DOHH2 (cell line): Measurements from ENCODE around the gene CCDC134.
A peak's percentile ranks its signal among the peaks of the same experiment; 100 is the strongest.

Experiments
- H3F3A ChIP-seq: fragments of 200-600 bp; sonication (generic), shearing (Covaris generic); 2 replicates; pipeline ENCODE4 v1.6.0; 2016; ENCODE audit warnings: antibody characterized with exemption, mild to moderate bottlenecking; ENCODE audit not compliant: control insufficient read depth, insufficient read depth
- H3K27ac ChIP-seq: fragments of 200-600 bp; sonication (generic); 2 replicates; pipeline ENCODE4 v1.5.1; 2014; ENCODE audit warnings: low read depth, mild to moderate bottlenecking, low read length, moderate library complexity
- H3K27me3 ChIP-seq: fragments of 200-600 bp; sonication (generic); 2 replicates; pipeline ENCODE4 v1.6.1; 2014; ENCODE audit warnings: mild to moderate bottlenecking, low read length, mixed read lengths; ENCODE audit not compliant: control insufficient read depth
- H3K36me3 ChIP-seq: fragments of 200-600 bp; sonication (generic); 2 replicates; pipeline ENCODE4 v1.6.1; 2014; ENCODE audit warnings: mild to moderate bottlenecking, low read length, moderate library complexity, mixed read lengths; ENCODE audit not compliant: control insufficient read depth
- H3K4me1 ChIP-seq: fragments of 200-600 bp; sonication (generic); 2 replicates; pipeline ENCODE4 v1.6.1; 2014; ENCODE audit warnings: mild to moderate bottlenecking, low read length, mixed read lengths; ENCODE audit not compliant: control insufficient read depth
- H3K4me2 ChIP-seq: fragments of 200-600 bp; sonication (generic); 2 replicates; pipeline ENCODE4 v1.6.0; 2014; ENCODE audit warnings: mild to moderate bottlenecking, low read length, moderate library complexity
- H3K4me3 ChIP-seq: fragments of 200-600 bp; sonication (generic); 2 replicates; pipeline ENCODE4 v1.5.1; 2014; ENCODE audit warnings: mild to moderate bottlenecking, low read length, mixed read lengths
- H3K79me2 ChIP-seq: fragments of 200-600 bp; sonication (generic); 2 replicates; pipeline ENCODE4 v1.6.1; 2014; ENCODE audit warnings: mild to moderate bottlenecking, low read length, mixed read lengths; ENCODE audit not compliant: control insufficient read depth
- H3K9me2 ChIP-seq: fragments of 200-600 bp; sonication (generic); replicated peaks from 2 replicates; pipeline ENCODE4 v1.6.1; 2014; ENCODE audit warnings: mild to moderate bottlenecking, low read length, mixed read lengths; ENCODE audit not compliant: control insufficient read depth
- H3K9me3 ChIP-seq: fragments of 200-600 bp; sonication (generic); 2 replicates; pipeline ENCODE4 v1.6.1; 2014; ENCODE audit warnings: antibody characterized with exemption, low read length, mixed read lengths; ENCODE audit not compliant: control insufficient read depth, insufficient read depth
- H4K20me1 ChIP-seq: fragments of 200-600 bp; sonication (generic); 2 replicates; pipeline ENCODE4 v1.6.0; 2014; ENCODE audit warnings: low read depth, mild to moderate bottlenecking, antibody characterized with exemption, low read length, moderate library complexity; ENCODE audit not compliant: control insufficient read depth, insufficient read depth
- CTCF ChIP-seq: fragments of 200-600 bp; sonication (generic); IDR thresholded peaks from one replicate; pipeline ENCODE4 v1.5.1; 2014; ENCODE audit warnings: antibody characterized with exemption, mild to moderate bottlenecking, low read depth, low read length; ENCODE audit not compliant: poor library complexity, severe bottlenecking
- EZH2phosphoT487 ChIP-seq: fragments of 200-600 bp; sonication (generic); IDR thresholded peaks from 2 replicates; pipeline ENCODE4 v1.6.1; 2017; ENCODE audit warnings: borderline replicate concordance, mild to moderate bottlenecking, antibody characterized with exemption, low read length, moderate library complexity, mixed read lengths

CCDC134 gene

GRCh38 chr22:41828516-41828915 is 28.0 kb downstream of the CCDC134 start:
- Histone ChIP-seq H3K9me2 (no peaks in the 10 kb centered on the region), H3K36me3 (peaks cover 32% of the 10 kb centered on the region), H3K4me3 (no peak overlapping the region), H3F3A (peaks cover 26% of the 10 kb centered on the region), H3K4me2 (no peak overlapping the region), H3K27me3 (no peaks in the 10 kb centered on the region), H3K4me1 (peaks cover 46% of the 10 kb centered on the region), H3K79me2 (peaks cover 17% of the 10 kb centered on the region), H4K20me1 (no peaks in the 10 kb centered on the region), H3K9me3 (peaks cover 5% of the 10 kb centered on the region; the same call in 1 of the 2 replicates), H3K27ac (no peak overlapping the region)
- TF ChIP-seq EZH2phosphoT487 (no peak), CTCF (no peak)

DNA sequence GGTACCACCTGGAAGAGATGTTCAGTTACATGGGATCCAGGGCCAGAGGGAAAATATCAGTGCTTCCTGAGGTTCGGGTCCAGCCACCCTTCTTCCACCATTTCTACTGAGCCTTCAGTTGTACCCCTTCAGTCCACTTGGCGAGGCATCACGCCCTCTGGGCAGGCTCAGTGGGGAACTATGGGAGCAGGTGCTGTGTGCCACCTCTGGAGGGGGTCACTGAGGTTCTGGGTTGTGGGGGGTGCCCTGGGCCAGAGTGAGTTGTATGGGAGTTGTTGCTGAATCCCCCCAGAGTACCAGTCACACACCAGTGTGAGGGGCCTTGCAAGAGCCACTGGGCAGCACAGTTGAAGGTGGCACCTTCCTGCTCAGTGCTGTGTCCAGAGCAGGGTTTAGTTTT is 29.7 kb downstream of the CCDC134 start:
- TF ChIP-seq EZH2phosphoT487: no peak
- TF ChIP-seq CTCF: peak; percentile 35
- Histone ChIP-seq H3K4me3 (no peak overlapping the region), H3K36me3 (peaks cover 40% of the 10 kb centered on the region), H3K9me3 (peaks cover 5% of the 10 kb centered on the region; the same call in 1 of the 2 replicates), H3K27ac (peak overlapping the region; percentile 23; the same call in 1 of the 2 replicates), H3K79me2 (peaks cover 34% of the 10 kb centered on the region), H4K20me1 (no peaks in the 10 kb centered on the region), H3K4me1 (peaks cover 41% of the 10 kb centered on the region), H3K27me3 (no peaks in the 10 kb centered on the region), H3K9me2 (no peaks in the 10 kb centered on the region), H3F3A (peaks cover 26% of the 10 kb centered on the region), H3K4me2 (no peak overlapping the region)

DNA sequence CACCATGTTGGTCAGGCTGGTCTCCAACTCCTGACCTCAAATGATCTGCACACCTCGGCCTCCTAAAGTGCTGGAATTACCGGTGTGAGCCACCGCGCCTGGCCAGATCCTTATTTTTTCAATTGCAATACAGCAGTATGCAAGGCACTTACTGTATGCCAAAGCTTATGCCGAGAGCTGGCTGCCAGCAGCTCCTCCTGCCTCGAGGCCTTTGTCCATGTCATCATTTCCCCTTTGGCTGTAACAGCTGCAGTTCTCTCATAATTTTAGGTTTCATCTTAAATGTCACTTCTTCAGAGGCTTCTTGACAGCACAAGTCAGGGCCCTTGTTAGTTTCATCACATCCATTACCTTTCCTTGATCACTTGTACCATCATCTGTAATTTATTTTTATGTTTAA is 30.9 kb downstream of the CCDC134 start:
- TF ChIP-seq CTCF: no peak
- TF ChIP-seq EZH2phosphoT487: no peak
- Histone ChIP-seq H3K9me3 (peaks cover 5% of the 10 kb centered on the region; the same call in 1 of the 2 replicates), H3K79me2 (peaks cover 46% of the 10 kb centered on the region), H4K20me1 (peaks cover 10% of the 10 kb centered on the region), H3K4me1 (peaks cover 52% of the 10 kb centered on the region), H3K9me2 (no peaks in the 10 kb centered on the region), H3K4me2 (peak overlapping the region; percentile 89), H3K36me3 (peaks cover 42% of the 10 kb centered on the region), H3K27ac (peak overlapping the region; percentile 88), H3K27me3 (no peaks in the 10 kb centered on the region), H3K4me3 (peak overlapping the region; percentile 84), H3F3A (peaks cover 26% of the 10 kb centered on the region)
